Measurements from ENCODE around the gene CADM2. TPM values are rescaled to one million over a fixed set of nuclear protein-coding genes. Genes with fewer than 3 reads are reported as not detected.
"Not testable (repeated sequence)": the region's sequence is repeated elsewhere in the genome, so short reads cannot be mapped to it uniquely, and the experiment has no call there.

CADM2 gene
- 0.31 TPM for total RNA-seq

GRCh38 chr3:84958495-84959469 lies at the start of gene CADM2:
CADM2 (plus strand) TSS chr3:84958989.
- Histone ChIP-seq H3K9me3 (ENCODE audit: low read depth, low read length) (no peaks in the 10 kb centered on the region), H3K27me3 (ENCODE audit: insufficient read depth, low read length) (peaks cover 47% of the 10 kb centered on the region), H3K4me3 (ENCODE audit: low read length) (no peak within 1 kb of the TSS), H3K4me1 (ENCODE audit: insufficient read depth, low read length) (no peaks in the 10 kb centered on the region)

DNA sequence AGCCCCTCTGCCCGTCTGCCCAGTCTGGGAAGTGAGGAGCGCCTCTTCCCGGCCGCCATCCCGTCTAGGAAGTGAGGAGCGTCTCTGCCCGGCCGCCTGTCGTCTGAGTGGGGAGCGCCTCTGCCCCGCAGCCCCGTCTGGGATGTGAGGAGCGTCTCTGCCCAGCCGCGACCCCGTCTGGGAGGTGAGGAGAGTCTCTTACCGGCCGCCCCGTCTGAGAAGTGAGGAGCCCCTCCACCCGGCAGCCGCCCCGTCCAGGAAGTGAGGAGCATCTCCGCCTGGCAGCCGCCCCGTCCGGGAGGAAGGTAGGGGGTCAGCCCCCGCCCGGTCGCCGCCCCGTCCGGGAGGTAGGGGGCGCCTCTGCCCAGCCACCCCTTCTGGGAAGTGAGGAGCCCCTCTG lies 40.2 kb upstream of the CADM2 start:
- not testable (repeated sequence) for H3K9me3 ChIP-seq (ENCODE audit: low read depth, low read length); H3K4me3 ChIP-seq (ENCODE audit: low read length); H3K4me1 ChIP-seq (ENCODE audit: insufficient read depth, low read length); H3K27me3 ChIP-seq (ENCODE audit: insufficient read depth, low read length)

GRCh38 chr3:84922682-84923081 lies 36.1 kb upstream of the CADM2 start:
- no peaks in the 10 kb centered on the region for H3K27me3 ChIP-seq (ENCODE audit: insufficient read depth, low read length)
- H3K9me3 ChIP-seq (ENCODE audit: low read depth, low read length) = no peaks in the 10 kb centered on the region
- H3K4me1 ChIP-seq (ENCODE audit: insufficient read depth, low read length) = no peaks in the 10 kb centered on the region
- no peak overlapping the region for H3K4me3 ChIP-seq (ENCODE audit: low read length)

- Histone ChIP-seq H3K4me3 (ENCODE audit: low read length) (no peak overlapping the region), H3K9me3 (ENCODE audit: low read depth, low read length) (no peaks in the 10 kb centered on the region), H3K4me1 (ENCODE audit: insufficient read depth, low read length) (no peaks in the 10 kb centered on the region), H3K27me3 (ENCODE audit: insufficient read depth, low read length) (no peaks in the 10 kb centered on the region)
Observed at GRCh38 chr3:84925571-84925970, 33.2 kb upstream of the CADM2 start.

DNA sequence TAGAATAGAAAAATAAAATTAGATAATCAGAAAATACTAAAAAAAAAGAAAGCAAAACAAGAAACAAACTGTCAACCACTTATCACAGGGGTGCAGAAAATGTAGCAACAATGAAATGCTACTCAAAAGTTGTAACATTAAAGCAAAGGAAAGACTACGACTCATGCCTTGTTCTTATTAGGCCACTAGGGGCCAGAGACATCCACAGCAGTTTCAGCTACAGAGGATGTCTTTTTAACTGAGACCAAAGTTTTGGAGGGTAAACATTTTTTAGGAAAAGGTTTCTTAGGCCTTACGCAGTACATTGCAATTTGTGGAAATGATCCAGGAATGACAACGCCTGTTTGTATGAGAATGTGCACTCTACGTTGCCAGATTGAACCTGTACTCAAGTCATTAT lies 15.4 kb upstream of the CADM2 start:
- no peaks in the 10 kb centered on the region for H3K27me3 ChIP-seq (ENCODE audit: insufficient read depth, low read length)
- H3K4me3 ChIP-seq (ENCODE audit: low read length) = no peak overlapping the region

GRCh38 chr3:84946240-84946639 lies 12.5 kb upstream of the CADM2 start:
- Histone ChIP-seq H3K4me3 (ENCODE audit: low read length) (no peak overlapping the region), H3K27me3 (ENCODE audit: insufficient read depth, low read length) (no peaks in the 10 kb centered on the region), H3K4me1 (ENCODE audit: insufficient read depth, low read length) (no peaks in the 10 kb centered on the region), H3K9me3 (ENCODE audit: low read depth, low read length) (no peaks in the 10 kb centered on the region)

More for the DNA sequence above, 15.4 kb upstream of the CADM2 start:
- no peaks in the 10 kb centered on the region for H3K9me3 ChIP-seq (ENCODE audit: low read depth, low read length)
- no peaks in the 10 kb centered on the region for H3K4me1 ChIP-seq (ENCODE audit: insufficient read depth, low read length)

DNA sequence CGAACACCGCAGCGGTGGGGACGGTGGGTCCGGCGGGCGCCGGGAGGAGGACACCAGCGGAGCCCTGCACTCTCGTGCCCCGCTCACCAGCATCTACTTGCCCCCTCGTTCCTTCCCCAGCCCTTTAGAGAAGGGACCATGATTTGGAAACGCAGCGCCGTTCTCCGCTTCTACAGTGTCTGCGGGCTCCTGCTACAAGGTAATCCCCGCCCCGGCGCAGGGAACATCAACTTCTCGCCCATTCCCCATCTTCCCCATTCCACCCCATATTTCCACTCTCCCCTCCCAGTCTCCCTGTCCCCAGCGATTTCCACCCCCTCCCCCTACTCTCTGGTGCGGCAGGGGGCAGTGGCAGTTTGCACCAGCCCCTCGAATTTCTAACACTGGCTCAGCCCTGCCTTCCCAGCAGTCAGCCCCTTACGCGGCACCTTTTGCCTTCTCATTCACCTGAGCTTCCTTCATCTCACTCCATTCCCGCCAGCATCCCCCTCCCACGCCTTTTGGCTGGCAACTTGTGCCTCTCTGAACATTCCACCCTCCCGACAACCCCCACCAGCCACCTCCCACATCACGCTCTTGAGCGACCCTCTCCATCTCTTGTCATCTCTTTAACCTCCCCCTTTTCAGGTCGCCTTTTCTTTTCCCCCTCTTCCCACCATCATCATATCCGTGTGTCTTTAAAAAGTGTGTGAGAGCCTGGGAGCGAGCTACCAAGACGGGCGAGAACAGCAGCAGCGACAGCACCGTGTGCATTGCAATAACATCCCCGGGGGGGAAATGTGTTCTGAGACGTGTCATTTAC lies 882 bp downstream of the CADM2 start:
- peaks cover 47% of the 10 kb centered on the region for H3K27me3 ChIP-seq (ENCODE audit: insufficient read depth, low read length)
- no peaks in the 10 kb centered on the region for H3K4me1 ChIP-seq (ENCODE audit: insufficient read depth, low read length)

GRCh38 chr3:84960581-84960980 lies 1.8 kb downstream of the CADM2 start:
- Histone ChIP-seq H3K4me3 (ENCODE audit: low read length) (no peak overlapping the region), H3K27me3 (ENCODE audit: insufficient read depth, low read length) (peaks cover 47% of the 10 kb centered on the region), H3K4me1 (ENCODE audit: insufficient read depth, low read length) (no peaks in the 10 kb centered on the region), H3K9me3 (ENCODE audit: low read depth, low read length) (no peaks in the 10 kb centered on the region)

More for the DNA sequence above, 882 bp downstream of the CADM2 start:
- Histone ChIP-seq H3K9me3 (ENCODE audit: low read depth, low read length) (no peaks in the 10 kb centered on the region), H3K4me3 (ENCODE audit: low read length) (no peak overlapping the region)

GRCh38 chr3:84961011-84961410 lies 2.2 kb downstream of the CADM2 start:
- Histone ChIP-seq H3K4me1 (ENCODE audit: insufficient read depth, low read length) (no peaks in the 10 kb centered on the region), H3K4me3 (ENCODE audit: low read length) (no peak overlapping the region), H3K27me3 (ENCODE audit: insufficient read depth, low read length) (peaks cover 47% of the 10 kb centered on the region), H3K9me3 (ENCODE audit: low read depth, low read length) (no peaks in the 10 kb centered on the region)

GRCh38 chr3:84961521-84962255 lies 2.9 kb downstream of the CADM2 start:
- Histone ChIP-seq H3K9me3 (ENCODE audit: low read depth, low read length) (no peaks in the 10 kb centered on the region), H3K27me3 (ENCODE audit: insufficient read depth, low read length) (peaks cover 47% of the 10 kb centered on the region), H3K4me3 (ENCODE audit: low read length) (no peak overlapping the region), H3K4me1 (ENCODE audit: insufficient read depth, low read length) (no peaks in the 10 kb centered on the region)

GRCh38 chr3:84962415-84962814 lies 3.6 kb downstream of the CADM2 start:
- Histone ChIP-seq H3K4me3 (ENCODE audit: low read length) (no peak overlapping the region), H3K9me3 (ENCODE audit: low read depth, low read length) (no peaks in the 10 kb centered on the region), H3K27me3 (ENCODE audit: insufficient read depth, low read length) (peaks cover 47% of the 10 kb centered on the region), H3K4me1 (ENCODE audit: insufficient read depth, low read length) (no peaks in the 10 kb centered on the region)

DNA sequence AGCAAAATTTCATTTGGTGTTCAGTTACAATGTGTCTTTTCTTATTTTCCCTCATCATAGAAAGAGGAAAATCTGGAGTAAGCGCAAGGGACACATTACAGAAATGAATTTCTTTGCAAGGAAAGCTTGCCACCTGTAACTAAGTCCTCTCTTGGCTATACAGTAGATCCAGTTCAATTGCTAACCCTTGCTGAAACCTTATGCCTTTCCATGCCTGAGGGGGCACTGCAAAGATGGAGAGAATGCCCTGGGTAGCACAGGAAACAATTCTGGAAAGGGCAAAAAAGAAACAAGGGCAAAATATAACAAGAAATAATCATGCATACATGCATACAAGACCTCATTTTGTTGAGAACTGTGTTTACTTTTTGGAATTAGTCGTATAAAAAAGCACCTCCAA lies 4.3 kb downstream of the CADM2 start:
- peaks cover 43% of the 10 kb centered on the region for H3K27me3 ChIP-seq (ENCODE audit: insufficient read depth, low read length)
- H3K9me3 ChIP-seq (ENCODE audit: low read depth, low read length) = no peaks in the 10 kb centered on the region
- H3K4me1 ChIP-seq (ENCODE audit: insufficient read depth, low read length) = no peaks in the 10 kb centered on the region
- H3K4me3 ChIP-seq (ENCODE audit: low read length) = no peak overlapping the region

- Histone ChIP-seq H3K4me3 (ENCODE audit: low read length) (no peak overlapping the region), H3K27me3 (ENCODE audit: insufficient read depth, low read length) (peaks cover 29% of the 10 kb centered on the region), H3K4me1 (ENCODE audit: insufficient read depth, low read length) (no peaks in the 10 kb centered on the region), H3K9me3 (ENCODE audit: low read depth, low read length) (no peaks in the 10 kb centered on the region)
Observed at GRCh38 chr3:84965141-84965540, 6.4 kb downstream of the CADM2 start.

GRCh38 chr3:84967767-84968581 lies 9.2 kb downstream of the CADM2 start:
- peaks cover 3% of the 10 kb centered on the region for H3K27me3 ChIP-seq (ENCODE audit: insufficient read depth, low read length)
- H3K4me1 ChIP-seq (ENCODE audit: insufficient read depth, low read length) = no peaks in the 10 kb centered on the region
- H3K4me3 ChIP-seq (ENCODE audit: low read length) = no peak overlapping the region
- no peaks in the 10 kb centered on the region for H3K9me3 ChIP-seq (ENCODE audit: low read depth, low read length)
